K562 (cell line): Measurements from ENCODE around the gene FCSK. TPM values are rescaled to one million over a fixed set of nuclear protein-coding genes. Genes with fewer than 3 reads are reported as not detected.

Experiments
- CEBPB ChIP-seq: fragments of 450-650 bp; IDR thresholded peaks from 2 replicates; pipeline ENCODE4 v1.6.1; 2016; ENCODE audit warnings: missing genetic modification characterization, missing compliant biosample characterization
- CSDE1 ChIP-seq, 2 experiments: fragments of 450-650 bp; IDR thresholded peaks; 2 replicates each; pipeline ENCODE4 v1.6.1; 2016; ENCODE audit warnings: mild to moderate bottlenecking in 1 of 2
- ELF1 ChIP-seq: fragments of 200-800 bp; sonication (Bioruptor generic); IDR thresholded peaks from 2 replicates; pipeline ENCODE4 v1.6.1; 2016; ENCODE audit warnings: missing genetic modification characterization, missing compliant biosample characterization
- FOS ChIP-seq: IDR thresholded peaks from 3 replicates; pipeline ENCODE4 v1.6.1; 2011; ENCODE audit not compliant: insufficient read length; ENCODE audit errors: extremely low read depth
- GABPA ChIP-seq: fragments of 200-800 bp; sonication (Bioruptor generic); conservative IDR thresholded peaks from 2 replicates; pipeline ENCODE4 v1.6.1; 2016; ENCODE audit warnings: low read depth, missing genetic modification characterization, missing compliant biosample characterization
- MAFK ChIP-seq: IDR thresholded peaks from 2 replicates; pipeline ENCODE4 v1.6.1; 2011; ENCODE audit warnings: low read length, improper control_type of control experiment
- MYBL2 ChIP-seq, 2 experiments: fragments of 450-650 bp in 1 of 2; sonication (generic) in 1 of 2; formaldehyde crosslinking in 1 of 2; IDR thresholded peaks; 2 replicates each; pipeline versions ENCODE4 v1.6.1 to v1.8.1; 2017 to 2022; ENCODE audit warnings: borderline replicate concordance in 1 of 2, inconsistent platforms in 1 of 2, low read depth in 1 of 2, mild to moderate bottlenecking in 1 of 2, missing genetic modification reagents in 1 of 2, moderate library complexity in 1 of 2
- NEUROD1 ChIP-seq: fragments of 150-350 bp; IDR thresholded peaks from 2 replicates; pipeline ENCODE4 v1.6.1; 2014; ENCODE audit warnings: borderline replicate concordance, low read length, low read depth; ENCODE audit not compliant: partially characterized antibody
- PHF8 ChIP-seq: fragments of 200-600 bp; sonication (generic); IDR thresholded peaks from 2 replicates; pipeline ENCODE4 v1.6.1; 2012; ENCODE audit warnings: mixed run types, mild to moderate bottlenecking, inconsistent platforms, low read length, moderate library complexity, borderline replicate concordance
- RHOXF2B ChIP-seq: fragments of 250-450 bp; sonication (Bioruptor Pico); conservative IDR thresholded peaks from 2 replicates; pipeline ENCODE4 v1.5.1; 2021
- SIN3A ChIP-seq, 2 experiments: fragments of 150-350 bp in 1 of 2; IDR thresholded peaks; 2 replicates each; pipeline ENCODE4 v1.6.1; 2011 to 2016; ENCODE audit warnings: borderline replicate concordance in 2 of 2, low read depth in 2 of 2, low read length in 2 of 2, mild to moderate bottlenecking in 2 of 2, moderate library complexity in 2 of 2; ENCODE audit not compliant: control insufficient read depth in 1 of 2
- SREBF1 ChIP-seq: fragments of 150-350 bp; IDR thresholded peaks from 2 replicates; pipeline ENCODE4 v1.6.1; 2014; ENCODE audit warnings: antibody characterized with exemption, low read depth, low read length, borderline replicate concordance
- ZNF12 ChIP-seq: sonication (generic); formaldehyde crosslinking; IDR thresholded peaks from 2 replicates; pipeline ENCODE4 v1.4.0; 2020; ENCODE audit warnings: mild to moderate bottlenecking, missing genetic modification reagents
- ZNF197 ChIP-seq: fragments of 200-800 bp; sonication (Bioruptor generic); IDR thresholded peaks from 2 replicates; pipeline ENCODE4 v1.6.1; 2016; ENCODE audit warnings: low read depth, missing genetic modification characterization, missing compliant biosample characterization
- ZNF584 ChIP-seq: fragments of 200-800 bp; sonication (Bioruptor generic); IDR thresholded peaks from 2 replicates; pipeline ENCODE4 v1.6.1; 2016; ENCODE audit warnings: low read depth, mild to moderate bottlenecking, missing genetic modification characterization, missing compliant biosample characterization
- ZNF695 ChIP-seq: fragments of 450-650 bp; formaldehyde crosslinking; IDR thresholded peaks from 2 replicates; pipeline ENCODE4 v1.4.0; 2020; ENCODE audit warnings: mild to moderate bottlenecking, moderate library complexity
- ZNF707 ChIP-seq: fragments of 250-450 bp; sonication (Bioruptor Pico); conservative IDR thresholded peaks from 2 replicates; pipeline ENCODE4 v1.8.0; 2022; ENCODE audit warnings: inconsistent platforms, mild to moderate bottlenecking, moderate library complexity
- ZNF75A ChIP-seq: fragments of 450-650 bp; formaldehyde crosslinking; IDR thresholded peaks from 2 replicates; pipeline ENCODE4 v1.4.0; 2020; ENCODE audit warnings: mild to moderate bottlenecking
- polyA plus RNA-seq, 8 experiments: library from polyadenylated mRNA; depleted of rRNA in 4 of 8; stranded (reverse) in 5 of 8; unstranded in 3 of 8; fragments of >200 nt; fragmentation: Nextera tagmentation in 2 of 8; fragmentation: Illumina TruSeq in 1 of 8; extraction: Ambion mirVana in 2 of 8; extraction: Trizol in 1 of 8; gene quantifications; 2 replicates each; pipeline versions ENCODE4 v1.2.1 to v1.2.3, GENCODE V29; 2011 to 2014; ENCODE audit warnings: inconsistent platforms in 1 of 8, missing spikeins in 1 of 8
- total RNA-seq, 7 experiments: library from RNA; depleted of rRNA in 6 of 7; stranded (reverse); fragments of >200 nt in 6 of 7; fragmentation: Illumina TruSeq in 2 of 7; extraction: Trizol in 2 of 7; gene quantifications; 2 replicates each; pipeline versions ENCODE4 v1.2.1 to v1.2.3, GENCODE V29; 2011 to 2021; ENCODE audit warnings: low replicate concordance in 1 of 7
- TF ChIP-seq, protein P1 (sequence below): fragments of 250-450 bp; sonication (Bioruptor Pico); IDR thresholded peaks from 2 replicates; pipeline ENCODE4 v1.5.0; 2021; ENCODE audit warnings: mild to moderate bottlenecking, borderline replicate concordance
- TF ChIP-seq, protein P2 (sequence below): sonication (generic); formaldehyde crosslinking; IDR thresholded peaks from 2 replicates; pipeline ENCODE4 v1.8.0; 2022; ENCODE audit warnings: mild to moderate bottlenecking, missing genetic modification reagents
- TF ChIP-seq, protein P3 (sequence below), 2 experiments: IDR thresholded peaks in 1 of 2; conservative IDR thresholded peaks in 1 of 2; 2 replicates each; pipeline ENCODE4 v1.6.1; 2016; ENCODE audit warnings: low read depth in 2 of 2, mild to moderate bottlenecking in 1 of 2, missing compliant biosample characterization in 1 of 2, missing genetic modification characterization in 1 of 2, moderate library complexity in 1 of 2

Gene FCSK
- total and polyA plus RNA-seq, 9 of the 15 experiments (the other 6 are each of a cell fraction or from before 2014, with no cell fraction given): 0.92 to 18.6 (median 8.3) TPM

DNA sequence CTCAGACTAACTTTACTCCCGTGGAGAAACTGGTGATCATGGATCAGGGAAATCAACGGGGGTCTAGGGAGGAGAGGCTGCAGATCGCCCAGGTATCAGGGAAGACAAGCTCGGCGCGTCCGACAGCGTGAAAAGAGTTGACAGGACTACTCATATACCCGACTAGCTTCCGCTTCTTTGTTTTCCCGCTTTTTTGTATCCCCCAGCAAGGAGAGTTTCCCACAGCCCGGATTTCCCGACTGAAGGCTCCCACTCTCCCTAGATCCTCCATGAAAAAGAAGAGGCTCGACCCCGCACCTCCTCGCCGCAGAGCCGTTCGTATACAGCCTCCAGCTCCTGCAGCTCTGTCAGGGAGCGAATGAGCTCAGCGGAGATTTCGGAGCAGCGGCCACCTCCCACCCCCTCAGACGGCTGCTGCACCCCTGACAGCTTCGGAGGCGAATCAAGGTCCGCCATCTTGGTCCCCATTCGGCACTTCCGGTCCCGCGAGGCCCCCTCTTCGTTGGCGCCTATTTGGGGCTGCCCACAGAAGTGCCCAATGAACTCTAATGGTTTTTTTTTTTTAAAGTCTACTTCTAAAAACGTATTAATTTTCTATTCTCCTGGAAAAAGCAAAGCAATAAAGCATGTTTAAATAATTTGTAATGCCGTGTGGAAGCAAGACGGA lies 68.8 kb downstream of the FCSK start, which contains the start of gene COG4 (continued):
- TF ChIP-seq ZNF707 (CRISPR knock-in tag) (no peak), SIN3A (IDR thresholded peaks at IDR 0.05; ENCODE audit: borderline replicate concordance in 2 of 2, control insufficient read depth in 1 of 2, low read depth in 2 of 2, low read length in 2 of 2) (peak; percentile 66 to 93; a peak in 3 of 4 replicates), PHF8 (peak; percentile 84; the same call in 1 of the 2 replicates), NEUROD1 (peak; percentile 75), MAFK (no peak), MYBL2 (IDR thresholded peaks at IDR 0.05; ENCODE audit: low read depth) (no peak; the same call in 1 of the 2 replicates), MYBL2 (CRISPR knock-in tag; IDR thresholded peaks at IDR 0.05; ENCODE audit: borderline replicate concordance) (no peak), ZNF75A (CRISPR knock-in tag) (no peak; the same call in 1 of the 2 replicates), ZNF584 (no peak), RHOXF2B (CRISPR knock-in tag) (no peak), GABPA (peak; percentile 95), CEBPB (tag) (no peak), ELF1 (tag) (peak; percentile 94), SREBF1 (no peak), CSDE1 (IDR thresholded peaks at IDR 0.05) (peak in 1 of 2 experiments; percentile 65; a peak in 1 of 4 replicates), ZNF695 (CRISPR knock-in tag) (no peak), ZNF12 (CRISPR knock-in tag) (no peak; the same call in 1 of the 2 replicates), FOS (no peak), ZNF197 (CRISPR knock-in tag) (no peak)
- TF ChIP-seq, protein P1, sequence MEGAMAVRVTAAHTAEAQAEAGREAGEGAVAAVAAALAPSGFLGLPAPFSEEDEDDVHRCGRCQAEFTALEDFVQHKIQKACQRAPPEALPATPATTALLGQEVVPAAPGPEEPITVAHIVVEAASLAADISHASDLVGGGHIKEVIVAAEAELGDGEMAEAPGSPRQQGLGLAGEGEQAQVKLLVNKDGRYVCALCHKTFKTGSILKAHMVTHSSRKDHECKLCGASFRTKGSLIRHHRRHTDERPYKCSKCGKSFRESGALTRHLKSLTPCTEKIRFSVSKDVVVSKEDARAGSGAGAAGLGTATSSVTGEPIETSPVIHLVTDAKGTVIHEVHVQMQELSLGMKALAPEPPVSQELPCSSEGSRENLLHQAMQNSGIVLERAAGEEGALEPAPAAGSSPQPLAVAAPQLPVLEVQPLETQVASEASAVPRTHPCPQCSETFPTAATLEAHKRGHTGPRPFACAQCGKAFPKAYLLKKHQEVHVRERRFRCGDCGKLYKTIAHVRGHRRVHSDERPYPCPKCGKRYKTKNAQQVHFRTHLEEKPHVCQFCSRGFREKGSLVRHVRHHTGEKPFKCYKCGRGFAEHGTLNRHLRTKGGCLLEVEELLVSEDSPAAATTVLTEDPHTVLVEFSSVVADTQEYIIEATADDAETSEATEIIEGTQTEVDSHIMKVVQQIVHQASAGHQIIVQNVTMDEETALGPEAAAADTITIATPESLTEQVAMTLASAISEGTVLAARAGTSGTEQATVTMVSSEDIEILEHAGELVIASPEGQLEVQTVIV (CRISPR knock-in tag): no peak
- TF ChIP-seq, protein P2, sequence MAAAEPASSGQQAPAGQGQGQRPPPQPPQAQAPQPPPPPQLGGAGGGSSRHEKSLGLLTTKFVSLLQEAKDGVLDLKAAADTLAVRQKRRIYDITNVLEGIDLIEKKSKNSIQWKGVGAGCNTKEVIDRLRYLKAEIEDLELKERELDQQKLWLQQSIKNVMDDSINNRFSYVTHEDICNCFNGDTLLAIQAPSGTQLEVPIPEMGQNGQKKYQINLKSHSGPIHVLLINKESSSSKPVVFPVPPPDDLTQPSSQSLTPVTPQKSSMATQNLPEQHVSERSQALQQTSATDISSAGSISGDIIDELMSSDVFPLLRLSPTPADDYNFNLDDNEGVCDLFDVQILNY (CRISPR knock-in tag): no peak
- TF ChIP-seq, protein P3, sequence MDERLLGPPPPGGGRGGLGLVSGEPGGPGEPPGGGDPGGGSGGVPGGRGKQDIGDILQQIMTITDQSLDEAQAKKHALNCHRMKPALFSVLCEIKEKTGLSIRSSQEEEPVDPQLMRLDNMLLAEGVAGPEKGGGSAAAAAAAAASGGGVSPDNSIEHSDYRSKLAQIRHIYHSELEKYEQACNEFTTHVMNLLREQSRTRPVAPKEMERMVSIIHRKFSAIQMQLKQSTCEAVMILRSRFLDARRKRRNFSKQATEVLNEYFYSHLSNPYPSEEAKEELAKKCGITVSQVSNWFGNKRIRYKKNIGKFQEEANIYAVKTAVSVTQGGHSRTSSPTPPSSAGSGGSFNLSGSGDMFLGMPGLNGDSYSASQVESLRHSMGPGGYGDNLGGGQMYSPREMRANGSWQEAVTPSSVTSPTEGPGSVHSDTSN (CRISPR knock-in tag; IDR thresholded peaks at IDR 0.05; ENCODE audit: low read depth): no peak
- TF ChIP-seq, protein P3 (tag; conservative IDR thresholded peaks at IDR 0.05; ENCODE audit: low read depth): no peak
